RWPE1 (cell line): Measurements from ENCODE around the gene PRMT9.
A peak's percentile ranks its signal among the peaks of the same experiment; 100 is the strongest.

Source experiments
- CTCF ChIA-PET: fragments of 350-600 bp; sonication (Branson Sonifier 250); formaldehyde crosslinking; extraction: SDS; loops from one replicate; lab custom pipeline; 2021; lab: Yijun Ruan, JAX
- POLR2A ChIA-PET: fragments of 400-600 bp; formaldehyde crosslinking; extraction: SDS; loops from one replicate; lab custom pipeline; 2020; ENCODE audit warnings: antibody characterized with exemption; ENCODE audit not compliant: low non-redundant PET; lab: Yijun Ruan, JAX
- DNase-seq: peaks from one replicate; pipeline ENCODE4 v3.0.0; 2012; ENCODE audit warnings: low spot score
- H3K27ac ChIP-seq: fragments of 450-650 bp; 2 replicates; pipeline ENCODE4 v1.5.1; 2017
- TF ChIP-seq, protein P1 (sequence below): fragments of 450-650 bp; conservative IDR thresholded peaks from 2 replicates; pipeline ENCODE4 v1.5.1; 2017; ENCODE audit warnings: low read depth, mild to moderate bottlenecking

PRMT9 gene

DNA sequence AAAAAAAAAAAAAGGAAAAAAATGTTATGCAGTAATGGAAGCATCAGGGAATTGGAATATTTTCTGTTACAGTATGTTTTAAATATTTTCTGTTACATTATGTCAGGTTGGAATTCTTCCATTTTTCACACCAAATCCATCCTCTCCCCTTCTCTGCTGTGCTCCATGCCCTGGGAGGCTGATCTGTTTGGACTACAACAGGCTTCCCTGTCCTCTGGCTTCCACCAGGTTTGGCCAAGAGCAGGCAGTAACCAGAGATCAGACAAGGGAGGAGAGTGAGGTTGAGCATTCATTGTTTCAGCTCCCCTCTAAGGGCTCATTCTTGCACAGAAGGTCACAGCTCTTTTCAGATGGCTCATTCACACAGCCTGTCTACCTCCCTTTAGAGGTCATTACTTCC, 78.5 kb downstream of the PRMT9 start:
- POLR2A ChIA-PET: no interaction called here
- no peak overlapping the region for H3K27ac ChIP-seq
- CTCF ChIA-PET: interaction anchor here (0.6 kb wide), 1 partner anchor 163 kb away, joined by 4 read pairs; no protein-coding TSS in a partner anchor
- TF ChIP-seq, protein P1, sequence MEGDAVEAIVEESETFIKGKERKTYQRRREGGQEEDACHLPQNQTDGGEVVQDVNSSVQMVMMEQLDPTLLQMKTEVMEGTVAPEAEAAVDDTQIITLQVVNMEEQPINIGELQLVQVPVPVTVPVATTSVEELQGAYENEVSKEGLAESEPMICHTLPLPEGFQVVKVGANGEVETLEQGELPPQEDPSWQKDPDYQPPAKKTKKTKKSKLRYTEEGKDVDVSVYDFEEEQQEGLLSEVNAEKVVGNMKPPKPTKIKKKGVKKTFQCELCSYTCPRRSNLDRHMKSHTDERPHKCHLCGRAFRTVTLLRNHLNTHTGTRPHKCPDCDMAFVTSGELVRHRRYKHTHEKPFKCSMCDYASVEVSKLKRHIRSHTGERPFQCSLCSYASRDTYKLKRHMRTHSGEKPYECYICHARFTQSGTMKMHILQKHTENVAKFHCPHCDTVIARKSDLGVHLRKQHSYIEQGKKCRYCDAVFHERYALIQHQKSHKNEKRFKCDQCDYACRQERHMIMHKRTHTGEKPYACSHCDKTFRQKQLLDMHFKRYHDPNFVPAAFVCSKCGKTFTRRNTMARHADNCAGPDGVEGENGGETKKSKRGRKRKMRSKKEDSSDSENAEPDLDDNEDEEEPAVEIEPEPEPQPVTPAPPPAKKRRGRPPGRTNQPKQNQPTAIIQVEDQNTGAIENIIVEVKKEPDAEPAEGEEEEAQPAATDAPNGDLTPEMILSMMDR: no peak
- DNase-seq: no peak

DNA sequence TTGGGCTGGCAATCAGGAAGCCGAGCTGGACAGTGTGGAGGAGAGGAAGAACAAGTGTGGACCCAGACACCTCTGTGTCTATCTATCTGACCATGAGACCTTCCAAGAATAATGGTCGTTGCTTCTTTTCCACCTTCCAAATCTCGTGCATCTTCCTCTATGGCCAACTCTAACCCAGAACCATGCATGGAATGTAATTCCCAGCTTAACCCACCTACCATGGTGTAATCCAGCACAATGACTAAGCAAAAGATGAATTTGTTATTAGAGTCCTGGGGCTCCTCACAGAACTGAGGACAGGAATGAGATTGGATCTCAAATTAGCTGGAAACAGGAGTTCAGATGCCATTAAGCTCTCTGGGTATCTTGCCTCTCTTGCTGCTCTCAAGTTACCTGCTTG, 84.2 kb downstream of the PRMT9 start:
- DNase-seq: no peak
- TF ChIP-seq, protein P1: no peak
- ChIA-PET CTCF (no interaction called here), POLR2A (no interaction called here)
- no peak overlapping the region for H3K27ac ChIP-seq

DNA sequence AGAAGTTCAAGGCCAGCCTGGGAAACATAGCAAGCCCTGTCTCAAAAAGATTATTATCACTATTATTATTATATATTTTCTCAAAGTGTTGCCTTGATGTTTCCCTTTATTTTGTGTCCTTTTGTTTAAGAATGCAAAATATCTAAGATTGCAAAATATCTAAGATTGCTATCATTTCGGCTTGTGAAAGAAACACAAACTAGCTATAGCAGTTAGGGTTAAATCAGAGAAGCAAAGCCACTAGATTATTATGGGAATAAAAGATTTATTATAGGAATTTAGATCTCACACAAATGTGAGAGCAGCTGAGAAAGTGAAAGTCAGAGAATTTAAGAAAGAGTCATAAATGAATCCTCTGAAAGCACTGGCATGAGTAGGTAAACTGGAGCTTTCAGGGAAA, 84.8 kb downstream of the PRMT9 start:
- no peak overlapping the region for H3K27ac ChIP-seq
- no peak for DNase-seq
- POLR2A ChIA-PET: no interaction called here
- CTCF ChIA-PET: no interaction called here
- TF ChIP-seq, protein P1: no peak

DNA sequence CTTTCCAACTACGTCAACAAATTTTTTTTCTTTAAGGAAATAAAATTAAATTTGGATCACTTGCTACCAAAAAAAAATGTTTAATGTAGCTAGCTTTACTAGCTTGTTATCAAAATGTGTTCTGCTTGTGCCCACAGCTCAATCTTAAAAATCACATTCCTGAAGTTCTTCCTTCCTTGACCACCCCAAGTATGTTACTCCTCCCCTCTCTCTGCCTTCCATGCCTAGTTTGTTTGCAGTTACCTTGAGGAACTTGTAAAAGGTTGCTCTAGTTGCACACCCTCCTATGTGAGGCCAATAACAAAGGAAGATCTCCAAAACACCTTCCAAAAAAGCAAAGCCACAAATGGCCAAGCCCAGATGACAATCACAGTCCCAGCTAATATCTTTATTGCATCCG, 86.4 kb downstream of the PRMT9 start:
- POLR2A ChIA-PET: no interaction called here
- CTCF ChIA-PET: interaction anchor here (0.6 to 1.6 kb wide), 4 partner anchors 9 to 343 kb away, joined by 3 to 4 read pairs (median 4); no protein-coding TSS in a partner anchor
- TF ChIP-seq, protein P1: no peak
- no peak overlapping the region for H3K27ac ChIP-seq
- DNase-seq: no peak

DNA sequence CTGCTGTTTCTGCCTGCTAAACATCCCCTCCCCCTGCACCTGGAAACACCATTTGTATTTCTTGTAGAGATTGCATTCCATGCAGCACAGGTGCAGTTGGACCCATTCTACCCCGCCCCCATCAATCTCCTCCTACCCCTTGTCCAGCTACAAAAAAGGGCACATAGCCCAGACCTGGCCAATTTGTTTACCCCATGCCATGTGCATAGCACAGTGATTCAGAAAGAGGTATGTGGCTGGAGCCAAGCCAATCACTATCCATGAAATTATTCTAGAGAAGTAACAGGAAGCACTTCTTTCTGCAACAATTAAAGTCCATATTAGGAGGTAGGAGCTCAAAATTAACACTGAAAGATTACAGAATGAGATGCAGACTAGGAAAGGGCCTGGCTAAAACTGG, 87.0 kb downstream of the PRMT9 start:
- no peak overlapping the region for H3K27ac ChIP-seq
- CTCF ChIA-PET: interaction anchor here (0.6 to 1.6 kb wide), 5 partner anchors 8 to 1349 kb away, joined by 3 to 6 read pairs (median 3); no protein-coding TSS in a partner anchor
- DNase-seq: peak; percentile 81
- TF ChIP-seq, protein P1: no peak
- POLR2A ChIA-PET: no interaction called here

DNA sequence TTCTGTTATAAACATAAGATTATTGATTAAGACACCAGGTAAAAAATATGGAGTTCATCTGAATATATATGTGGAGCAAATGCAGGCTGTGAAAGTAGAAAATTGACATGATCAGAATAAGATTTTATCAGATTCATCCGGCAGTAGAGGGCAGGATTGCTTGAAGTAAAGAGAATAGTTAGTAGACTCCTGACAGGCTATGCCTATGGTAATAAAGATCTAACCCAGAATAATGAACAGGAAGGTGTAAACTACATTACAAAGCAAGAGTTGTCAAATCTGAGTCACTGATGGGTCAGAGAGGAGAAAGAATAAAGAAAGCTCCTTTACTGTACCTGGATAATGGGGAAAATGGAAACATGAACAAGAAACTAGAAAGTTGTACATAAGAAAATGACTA, 87.6 kb downstream of the PRMT9 start:
- no peak overlapping the region for H3K27ac ChIP-seq
- CTCF ChIA-PET: interaction anchor here (0.6 to 1.6 kb wide), 3 partner anchors 26 to 1349 kb away, joined by 3 to 6 read pairs (median 3); no protein-coding TSS in a partner anchor
- TF ChIP-seq, protein P1: no peak
- peak; percentile 25 for DNase-seq
- POLR2A ChIA-PET: no interaction called here
